Suprapubic skin (tissue), 4 donors: ENCODE results near the gene GRAP2. TPM values are rescaled to one million over a fixed set of nuclear protein-coding genes. Genes with fewer than 3 reads are reported as not detected.

Source experiments
- DNase-seq, 2 donors: peaks; one replicate each; pipeline ENCODE4 v3.0.0-alpha.2; 2019; ENCODE audit warnings: low spot score in 2 of 2
- H3K27ac ChIP-seq: fragments of 200-600 bp; sonication (generic); one replicate; pipeline ENCODE4 v1.5.1; 2019
- H3K27me3 ChIP-seq: fragments of 200-600 bp; sonication (generic); one replicate; pipeline ENCODE4 v1.5.1; 2019
- H3K36me3 ChIP-seq: fragments of 200-600 bp; sonication (generic); one replicate; pipeline ENCODE4 v1.5.1; 2019
- H3K4me1 ChIP-seq: fragments of 200-600 bp; sonication (generic); one replicate; pipeline ENCODE4 v1.5.1; 2019
- H3K4me3 ChIP-seq: fragments of 200-600 bp; sonication (generic); one replicate; pipeline ENCODE4 v1.5.1; 2019; ENCODE audit warnings: mild to moderate bottlenecking
- H3K9me3 ChIP-seq: fragments of 200-600 bp; sonication (generic); one replicate; pipeline ENCODE4 v1.5.1; 2019
- CTCF ChIP-seq, 2 donors: fragments of 200-600 bp in 1 of 2; fragments of 450-650 bp in 1 of 2; sonication (generic) in 1 of 2; IDR thresholded peaks; one replicate each; pipeline ENCODE4 v1.5.1; 2016 to 2019; ENCODE audit warnings: antibody characterized with exemption in 2 of 2, mild to moderate bottlenecking in 1 of 2, moderate library complexity in 1 of 2
- EP300 ChIP-seq: sonication (generic); formaldehyde crosslinking; IDR thresholded peaks from one replicate; pipeline ENCODE4 v1.6.1; 2017; ENCODE audit warnings: antibody characterized with exemption
- POLR2A ChIP-seq, 2 donors: fragments of 450-650 bp; IDR thresholded peaks; one replicate each; pipeline ENCODE4 v1.6.1; 2017; ENCODE audit warnings: antibody characterized with exemption in 2 of 2, mild to moderate bottlenecking in 2 of 2, moderate library complexity in 2 of 2
- POLR2AphosphoS5 ChIP-seq, 3 donors: sonication (generic); formaldehyde crosslinking; IDR thresholded peaks; one replicate each; pipeline ENCODE4 v1.6.1; 2017; ENCODE audit warnings: antibody characterized with exemption in 3 of 3
- WGBS: methylation state at CpG from one replicate; pipeline ENCODE4 v1.1.5; 2018; 5-methylcytosine and 5-hydroxymethylcytosine counted together
- total RNA-seq, 4 donors: library from RNA; depleted of rRNA; stranded (reverse); fragments of >200 nt; gene quantifications; one replicate each; pipeline ENCODE4 v1.1.0, GENCODE V29; 2016

Gene GRAP2
- total RNA-seq, 4 donors from 2014 or later, result 0.16 to 10.1 (median 4.8) TPM

- H3K4me1 ChIP-seq, result peaks cover 13% of the 10 kb centered on the region
- no peaks in the 10 kb centered on the region for H3K36me3 ChIP-seq
- H3K4me3 ChIP-seq, result no peak overlapping the region
- peaks cover 8% of the 10 kb centered on the region for H3K27me3 ChIP-seq
- DNase-seq, result no peak
- H3K27ac ChIP-seq, result no peak overlapping the region
- H3K9me3 ChIP-seq, result no peaks in the 10 kb centered on the region
- no peak for TF ChIP-seq CTCF (IDR thresholded peaks at IDR 0.05)
- TF ChIP-seq POLR2AphosphoS5 (IDR thresholded peaks at IDR 0.05), result no peak
- no peak for TF ChIP-seq EP300
- TF ChIP-seq POLR2A (IDR thresholded peaks at IDR 0.05), result no peak
- WGBS, result 73% methylated on average over 5 of the region's 5 CpGs
Observed at GRCh38 chr22:39965748-39966147, 64.9 kb downstream of the GRAP2 start.

DNA sequence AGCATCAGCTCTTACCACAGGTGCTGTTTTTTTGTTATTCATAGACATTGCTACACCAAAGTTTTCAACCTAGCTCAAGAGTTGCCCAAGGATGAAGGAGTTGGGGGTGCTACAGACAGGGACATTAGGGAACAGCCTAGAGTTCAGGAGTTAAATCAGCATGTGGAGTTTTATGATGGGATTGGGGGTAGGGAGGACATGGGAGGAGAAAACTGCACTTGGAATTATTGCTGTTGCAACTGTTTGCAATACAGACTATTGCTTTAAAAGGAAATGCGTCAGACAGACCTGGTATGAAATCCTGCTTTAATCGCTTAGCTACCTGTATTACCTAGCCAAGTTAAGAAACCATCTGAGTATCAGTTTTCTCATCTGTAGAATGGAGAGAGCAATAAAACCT lies 65.6 kb downstream of the GRAP2 start:
- H3K27ac ChIP-seq, result no peak overlapping the region
- peaks cover 13% of the 10 kb centered on the region for H3K4me1 ChIP-seq
- TF ChIP-seq CTCF (IDR thresholded peaks at IDR 0.05) (no peak), POLR2A (IDR thresholded peaks at IDR 0.05) (no peak), POLR2AphosphoS5 (IDR thresholded peaks at IDR 0.05) (no peak), EP300 (no peak)
- H3K27me3 ChIP-seq, result peaks cover 6% of the 10 kb centered on the region
- H3K4me3 ChIP-seq, result no peak overlapping the region
- 95% methylated on average over 2 of the region's 2 CpGs for WGBS
- no peaks in the 10 kb centered on the region for H3K36me3 ChIP-seq
- no peaks in the 10 kb centered on the region for H3K9me3 ChIP-seq
- no peak for DNase-seq

DNA sequence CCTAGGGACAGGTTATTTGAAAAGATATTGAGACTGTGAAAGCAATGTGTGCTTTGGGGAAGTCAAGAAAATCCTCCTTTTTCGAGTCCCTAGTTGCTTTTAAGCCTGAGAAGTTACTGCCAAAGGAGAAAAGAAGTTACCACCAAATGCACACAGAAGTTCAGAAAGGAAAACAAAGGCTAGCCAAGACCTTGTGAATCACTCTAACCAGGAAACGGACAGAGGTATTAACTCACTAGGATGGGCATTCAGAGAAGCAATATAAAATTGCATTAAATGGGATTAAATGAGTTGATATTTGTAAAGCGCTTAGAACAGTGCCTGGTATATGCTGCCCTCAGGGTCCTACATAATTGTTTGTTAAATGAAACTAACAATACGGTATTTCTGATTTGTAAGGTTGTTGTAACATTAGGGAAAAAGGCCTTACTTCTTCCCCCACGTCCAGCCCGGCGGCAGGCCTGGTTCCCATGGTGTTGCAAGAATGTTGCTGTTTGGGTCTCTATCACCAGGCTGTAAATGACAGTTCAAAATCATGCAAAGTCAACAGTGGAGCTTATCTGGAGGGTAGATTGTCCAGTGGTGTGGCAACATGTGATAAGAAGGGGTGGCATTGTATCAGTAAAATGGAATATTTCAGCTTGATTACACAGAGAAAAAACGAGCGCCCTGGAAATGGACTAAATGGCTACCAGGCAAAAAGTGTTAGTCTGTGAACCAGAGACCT lies 66.4 kb downstream of the GRAP2 start:
- WGBS, result 78% methylated on average over 9 of the region's 9 CpGs
- Histone ChIP-seq H3K27ac (no peak overlapping the region), H3K27me3 (peaks cover 13% of the 10 kb centered on the region), H3K9me3 (no peaks in the 10 kb centered on the region), H3K4me3 (no peak overlapping the region), H3K36me3 (no peaks in the 10 kb centered on the region), H3K4me1 (peaks cover 13% of the 10 kb centered on the region)
- no peak for DNase-seq
- TF ChIP-seq POLR2A (IDR thresholded peaks at IDR 0.05) (no peak), CTCF (IDR thresholded peaks at IDR 0.05) (no peak), POLR2AphosphoS5 (IDR thresholded peaks at IDR 0.05) (no peak), EP300 (no peak)

- H3K4me3 ChIP-seq, result no peak overlapping the region
- H3K4me1 ChIP-seq, result peaks cover 13% of the 10 kb centered on the region
- no peaks in the 10 kb centered on the region for H3K9me3 ChIP-seq
- DNase-seq, result no peak
- TF ChIP-seq POLR2A (IDR thresholded peaks at IDR 0.05), result no peak
- TF ChIP-seq EP300, result no peak
- TF ChIP-seq CTCF (IDR thresholded peaks at IDR 0.05), result no peak
- TF ChIP-seq POLR2AphosphoS5 (IDR thresholded peaks at IDR 0.05), result peak in 1 of 3 donors; percentile 49
- peak overlapping the region; percentile 7 for H3K27ac ChIP-seq
- WGBS, result 58% methylated on average over 17 of the region's 20 CpGs
- H3K36me3 ChIP-seq, result no peaks in the 10 kb centered on the region
- peaks cover 15% of the 10 kb centered on the region for H3K27me3 ChIP-seq
Observed at GRCh38 chr22:39967996-39968972, 67.4 kb downstream of the GRAP2 start.

DNA sequence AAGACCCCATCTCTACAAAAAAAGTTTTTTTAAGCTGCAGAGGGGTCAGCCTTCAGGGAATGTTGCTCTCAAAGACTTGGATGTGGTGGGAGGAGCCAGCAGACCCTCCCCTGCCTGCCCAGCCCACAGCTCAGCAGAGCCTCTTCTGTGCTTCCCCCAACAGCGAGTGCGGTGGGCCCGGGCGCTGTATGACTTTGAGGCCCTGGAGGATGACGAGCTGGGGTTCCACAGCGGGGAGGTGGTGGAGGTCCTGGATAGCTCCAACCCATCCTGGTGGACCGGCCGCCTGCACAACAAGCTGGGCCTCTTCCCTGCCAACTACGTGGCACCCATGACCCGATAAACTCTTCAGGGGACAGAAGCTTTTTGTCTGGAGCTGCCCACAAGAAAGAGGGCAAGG lies 69.9 kb downstream of the GRAP2 start:
- H3K36me3 ChIP-seq, result no peaks in the 10 kb centered on the region
- H3K4me3 ChIP-seq, result no peak overlapping the region
- no peak for DNase-seq
- H3K4me1 ChIP-seq, result peaks cover 16% of the 10 kb centered on the region
- no peak for TF ChIP-seq POLR2A (IDR thresholded peaks at IDR 0.05)
- TF ChIP-seq CTCF (IDR thresholded peaks at IDR 0.05), result no peak
- no peak for TF ChIP-seq EP300
- TF ChIP-seq POLR2AphosphoS5 (IDR thresholded peaks at IDR 0.05), result no peak
- WGBS, result 96% methylated on average over 10 of the region's 10 CpGs
- peaks cover 18% of the 10 kb centered on the region for H3K27me3 ChIP-seq
- H3K9me3 ChIP-seq, result no peaks in the 10 kb centered on the region
- H3K27ac ChIP-seq, result no peak overlapping the region
